Tibial nerve (tissue), 3 donors: ENCODE results near the gene ERBB3.

Experiments
- CTCF ChIP-seq, 5 experiments: fragments of 200-600 bp in 3 of 5; fragments of 450-650 bp in 2 of 5; sonication (generic) in 3 of 5; IDR thresholded peaks; one replicate each; pipeline ENCODE4 v1.5.1; 2016 to 2019; ENCODE audit warnings: antibody characterized with exemption in 5 of 5, mild to moderate bottlenecking in 3 of 5, moderate library complexity in 2 of 5
- POLR2A ChIP-seq, 2 donors: fragments of 450-650 bp; IDR thresholded peaks; one replicate each; pipeline ENCODE4 v1.6.1; 2017; ENCODE audit warnings: antibody characterized with exemption in 2 of 2, mild to moderate bottlenecking in 2 of 2, moderate library complexity in 2 of 2

GRCh38 chr12:56037161-56037560 lies 42.8 kb upstream of the ERBB3 start:
- TF ChIP-seq CTCF (IDR thresholded peaks at IDR 0.05) (no peak), POLR2A (IDR thresholded peaks at IDR 0.05) (no peak)
